ENCODE results near the gene CBFA2T3.

The CBFA2T3 gene

DNA sequence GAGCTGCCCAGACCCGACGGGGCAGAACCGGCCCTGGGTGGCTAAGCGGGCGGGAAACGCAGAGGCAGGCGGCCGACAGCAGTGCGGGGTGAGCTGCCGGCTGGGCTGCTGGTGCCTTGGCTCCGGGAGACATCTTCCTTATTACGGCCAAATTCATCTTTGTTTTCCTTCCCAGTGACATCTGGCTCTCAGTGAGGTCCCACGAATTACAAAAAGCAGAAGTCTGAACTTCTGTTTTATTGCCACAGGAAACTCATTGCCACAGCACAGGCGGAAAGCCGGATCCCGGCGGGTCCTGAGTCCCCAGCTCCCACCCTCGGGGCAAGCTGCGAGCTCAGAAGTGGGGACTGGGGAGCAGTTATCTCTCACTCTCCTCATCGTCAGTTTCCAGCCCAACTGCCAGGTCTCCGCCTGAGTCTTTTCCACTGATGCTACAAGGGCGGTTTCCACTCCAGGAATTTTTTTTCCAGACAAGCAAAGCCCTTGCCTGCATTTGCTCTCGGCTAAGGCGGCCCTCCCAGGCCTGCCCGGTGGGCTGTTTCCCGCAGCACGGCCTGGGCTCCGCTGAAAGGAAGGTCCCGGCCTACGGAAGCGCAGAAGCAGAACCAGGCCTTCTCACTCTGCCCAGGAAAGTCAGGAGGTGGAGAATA is 40.3 kb downstream of the CBFA2T3 start:
- no peak for DNase-seq

DNA sequence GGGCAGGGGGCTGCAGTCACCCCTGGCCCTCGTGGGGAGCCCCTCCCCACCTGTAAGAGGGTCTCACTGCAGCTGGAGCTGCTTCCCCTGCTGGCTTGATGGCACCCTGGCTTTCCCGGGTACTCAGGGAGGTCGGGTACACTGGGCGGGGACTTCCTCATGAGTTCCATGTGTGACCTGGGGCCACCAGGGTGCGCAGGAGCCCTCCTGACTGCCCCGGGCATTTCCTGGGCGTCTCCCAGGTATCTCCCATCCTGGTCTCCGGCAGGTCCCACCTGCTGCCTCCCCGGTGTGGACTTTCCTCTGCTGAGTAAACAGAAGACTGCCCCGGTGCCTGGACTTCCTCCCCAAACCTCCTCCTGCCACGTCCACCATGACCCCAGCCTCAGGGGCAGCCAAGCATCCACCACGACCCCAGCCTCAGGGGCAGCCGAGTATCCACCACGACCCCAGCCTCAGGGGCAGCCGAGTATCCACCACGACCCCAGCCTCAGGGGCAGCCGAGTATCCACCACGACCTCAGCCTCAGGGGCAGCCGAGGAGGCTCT is 40.9 kb downstream of the CBFA2T3 start:
- DNase-seq: no peak

DNA sequence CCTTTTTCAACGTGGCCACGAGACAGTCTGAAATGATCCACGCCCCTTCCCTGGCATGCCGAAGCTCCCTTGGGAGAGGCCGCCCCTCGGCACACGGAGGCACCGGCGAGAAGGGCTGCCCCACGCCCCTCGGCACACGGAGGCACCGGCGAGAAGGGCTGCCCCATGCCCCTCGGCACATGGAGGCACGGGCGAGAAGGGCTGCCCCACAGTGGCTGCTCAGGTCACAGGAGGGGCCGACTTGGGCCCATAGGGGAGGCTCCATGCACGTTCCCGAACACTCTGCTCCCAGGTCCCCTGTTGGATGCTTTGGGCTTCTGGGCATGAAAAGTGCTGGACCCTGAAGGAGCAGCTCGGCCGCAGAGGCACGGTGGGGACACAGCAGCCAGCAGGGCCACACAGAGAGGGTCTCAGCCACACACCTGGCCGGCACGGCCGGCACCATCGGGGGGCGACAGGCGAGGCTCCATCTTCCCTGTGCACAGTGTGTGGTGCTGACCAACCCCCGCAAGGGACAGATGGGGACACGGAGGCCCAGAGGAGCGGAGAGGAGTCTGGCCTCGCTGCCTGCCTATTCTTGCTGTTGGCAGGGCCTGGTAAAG is 42.8 kb downstream of the CBFA2T3 start:
- no peak for DNase-seq

GRCh38 chr16:88932929-88933328 is 44.1 kb downstream of the CBFA2T3 start:
- DNase-seq: no peak

DNA sequence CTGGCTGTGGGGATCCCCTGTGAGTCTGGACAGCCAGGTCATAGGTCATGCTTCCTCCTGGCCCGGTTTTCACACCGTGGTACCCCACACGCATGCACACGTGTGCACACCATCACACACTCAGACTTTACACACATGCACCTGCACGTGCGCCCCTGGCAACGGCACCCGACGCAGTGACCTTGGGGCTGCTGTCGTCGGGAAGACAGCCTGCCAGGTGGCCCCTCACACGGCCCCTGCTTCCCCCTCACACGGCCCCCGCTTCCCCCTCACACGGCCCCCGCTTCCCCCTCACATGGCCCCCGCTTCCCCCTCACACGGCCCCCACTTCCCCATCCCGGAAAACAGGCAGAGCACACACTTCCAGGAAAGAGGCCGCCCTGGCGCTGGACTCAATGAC is 45.1 kb downstream of the CBFA2T3 start:
- no peak for DNase-seq

GRCh38 chr16:88931373-88931900 is 45.6 kb downstream of the CBFA2T3 start:
- DNase-seq: no peak

- DNase-seq: no peak
Observed at GRCh38 chr16:88930716-88931115, 46.3 kb downstream of the CBFA2T3 start.

DNA sequence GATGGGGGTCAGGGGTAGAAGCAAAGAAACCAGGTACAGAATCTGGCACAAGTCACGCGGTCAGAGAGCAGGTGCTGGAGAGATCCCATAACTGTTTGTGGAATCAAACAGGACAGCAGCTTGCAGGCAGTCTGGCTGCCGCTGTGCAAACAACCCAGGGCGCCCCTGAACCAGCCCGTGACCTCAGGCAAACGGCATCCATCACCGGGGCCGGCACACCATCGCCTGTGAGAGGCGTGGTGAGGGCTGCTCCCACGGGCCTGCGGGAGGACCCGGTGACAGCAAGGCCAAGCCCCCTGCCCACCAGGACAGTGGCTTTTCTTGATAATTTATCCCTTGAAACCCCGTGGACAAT is 47.9 kb downstream of the CBFA2T3 start:
- no peak for DNase-seq

- no peak for DNase-seq
Observed at GRCh38 chr16:88928405-88929090, 48.5 kb downstream of the CBFA2T3 start.

- no peak for DNase-seq
Observed at GRCh38 chr16:88927661-88928060, 49.3 kb downstream of the CBFA2T3 start.

GRCh38 chr16:88927010-88927409 is 50.0 kb downstream of the CBFA2T3 start:
- no peak for DNase-seq

GRCh38 chr16:88926374-88926990 is 50.5 kb downstream of the CBFA2T3 start:
- DNase-seq: no peak

- no peak for DNase-seq
Observed at GRCh38 chr16:88925540-88925887, 51.5 kb downstream of the CBFA2T3 start.

- no peak for DNase-seq
Observed at GRCh38 chr16:88924834-88925539, 52.0 kb downstream of the CBFA2T3 start.

DNA sequence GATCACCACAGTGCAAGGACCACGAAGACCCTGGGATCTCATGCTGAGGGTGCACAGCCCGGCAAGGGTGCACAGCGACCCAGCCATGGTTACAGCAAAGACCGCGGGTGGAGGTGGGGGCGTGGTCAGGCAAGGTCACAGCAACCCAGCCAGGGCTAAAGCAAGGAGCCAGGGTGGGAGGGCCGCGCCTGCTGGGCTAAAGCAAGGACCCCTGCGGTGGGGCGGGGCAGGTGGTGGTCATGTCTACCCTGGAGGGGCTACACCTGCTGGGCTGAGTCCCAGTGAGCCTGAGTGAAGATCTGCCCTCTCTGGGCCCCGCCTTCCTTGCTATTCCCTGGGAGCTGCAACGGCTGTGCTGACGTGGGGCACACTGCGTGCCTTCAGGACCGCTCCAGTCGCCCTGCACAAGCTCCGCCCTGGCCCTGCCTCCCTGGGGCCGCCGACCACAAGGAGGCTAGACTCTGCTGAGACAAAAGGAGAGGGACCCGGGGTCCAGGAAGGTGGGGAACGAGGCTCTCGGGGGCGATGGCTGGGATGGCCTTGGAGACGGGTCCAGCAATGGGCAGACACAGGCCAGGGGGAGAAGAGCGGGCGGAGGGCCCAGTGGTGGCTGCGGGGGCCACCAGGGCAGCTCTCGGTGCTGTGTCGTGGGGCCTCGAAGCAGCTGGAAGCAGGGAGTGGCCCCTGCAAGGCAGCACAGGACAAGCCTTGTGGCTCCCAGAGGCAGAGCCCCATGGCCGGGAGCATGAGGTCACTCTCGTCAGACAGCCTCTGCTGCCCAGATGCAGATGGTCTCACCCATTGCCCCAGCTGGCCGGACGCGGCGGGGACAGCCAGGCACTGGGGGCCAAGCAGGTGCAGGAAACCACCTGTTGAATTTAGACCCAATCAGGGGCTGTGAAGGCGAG is 52.8 kb downstream of the CBFA2T3 start:
- no peak for DNase-seq

- DNase-seq: no peak
Observed at GRCh38 chr16:88923450-88923849, 53.6 kb downstream of the CBFA2T3 start.

- no peak for DNase-seq
Observed at GRCh38 chr16:88922826-88923410, 54.1 kb downstream of the CBFA2T3 start.

DNA sequence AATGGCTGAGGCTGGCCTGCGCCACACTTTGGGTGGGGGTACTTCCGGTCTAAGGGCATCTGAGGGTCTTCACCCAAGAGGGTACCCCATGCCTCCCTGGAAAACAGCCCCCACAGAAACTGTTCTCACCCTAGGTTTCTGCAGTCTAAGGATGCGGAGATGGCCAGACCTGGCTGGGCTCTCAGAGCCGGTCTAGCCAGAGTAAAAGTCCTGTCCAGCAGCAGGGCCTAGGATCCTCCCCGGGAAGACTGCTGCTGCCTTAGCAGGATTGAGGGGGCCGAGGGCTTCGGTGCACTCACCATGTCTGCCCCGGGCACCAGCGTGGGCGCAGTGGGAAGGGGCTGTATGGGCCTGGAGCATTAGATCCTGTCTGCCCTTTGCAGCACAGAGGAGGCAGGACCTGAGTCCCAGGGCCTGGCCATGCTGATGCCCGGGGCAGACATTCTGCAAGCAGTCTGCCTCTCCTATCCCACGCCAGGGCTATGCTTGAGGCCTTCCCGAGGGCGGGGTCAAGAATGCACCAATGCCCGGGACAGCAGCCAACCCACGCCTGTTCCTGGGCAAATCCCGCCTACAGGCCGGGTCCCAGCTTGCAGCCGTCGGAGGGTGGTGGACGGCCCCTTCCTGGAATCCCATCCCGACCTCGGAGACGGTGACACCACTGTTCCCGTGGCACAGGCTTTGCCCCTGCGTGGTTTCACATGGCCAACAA is 54.7 kb downstream of the CBFA2T3 start:
- no peak for DNase-seq

GRCh38 chr16:88921591-88921990 is 55.4 kb downstream of the CBFA2T3 start:
- DNase-seq: no peak
